ENCODE data around the gene LLGL1. TPM values are rescaled to one million over a fixed set of nuclear protein-coding genes. Genes with fewer than 3 reads are reported as not detected.

The LLGL1 gene
- total RNA-seq, 1 experiment from 2014 or later: 65.0 TPM

GRCh38 chr17:18263885-18264682 is 38.6 kb downstream of the LLGL1 start:
- Histone ChIP-seq H3K23me2 (ENCODE audit: insufficient read length, low read depth, low read length, poor library complexity, severe bottlenecking) (peaks cover 7% of the 10 kb centered on the region), H3K79me1 (ENCODE audit: insufficient read depth, low read depth, low read length, poor library complexity, severe bottlenecking) (no peaks in the 10 kb centered on the region), H3K4me1 (ENCODE audit: insufficient read depth, low read length) (no peaks in the 10 kb centered on the region), H4K8ac (replicated peaks; ENCODE audit: insufficient read length, low read depth, low read length) (no peak overlapping the region), H2BK5ac (ENCODE audit: insufficient read length, low read length) (no peak overlapping the region), H3K23ac (ENCODE audit: insufficient read length, low read depth, low read length) (no peak overlapping the region), H3K27ac (ENCODE audit: insufficient read length, low read depth, low read length) (no peak overlapping the region), H2BK12ac (ENCODE audit: insufficient read length, low read depth, low read length) (no peak overlapping the region), H3K9me3 (ENCODE audit: control insufficient read depth, low read depth, low read length) (no peaks in the 10 kb centered on the region), H4K20me1 (ENCODE audit: control insufficient read depth, insufficient read depth, insufficient read length) (no peaks in the 10 kb centered on the region), H4K91ac (ENCODE audit: insufficient read length, low read depth, low read length) (no peak overlapping the region), H3K4me2 (ENCODE audit: insufficient read depth, insufficient read length, low read length) (no peak overlapping the region), H2BK120ac (ENCODE audit: low read depth, low read length, poor library complexity, severe bottlenecking) (no peak overlapping the region), H3K18ac (ENCODE audit: insufficient read length, low read depth, low read length) (no peak overlapping the region), H3K4ac (ENCODE audit: low read depth, low read length) (no peak overlapping the region), H2AFZ (ENCODE audit: low read length) (no peak overlapping the region), H3T11ph (ENCODE audit: low read length) (no peak overlapping the region), H3K27me3 (ENCODE audit: insufficient read depth, low read length) (no peaks in the 10 kb centered on the region), H3K79me2 (ENCODE audit: insufficient read depth, low read length) (no peaks in the 10 kb centered on the region), H2AK5ac (ENCODE audit: insufficient read length, low read length) (no peak overlapping the region), H3K14ac (ENCODE audit: insufficient read depth, low read length) (no peak overlapping the region; the same call in 1 of the 2 replicates), H3K56ac (ENCODE audit: insufficient read length, low read depth, low read length) (no peak overlapping the region), H2BK20ac (ENCODE audit: low read depth, low read length, poor library complexity, severe bottlenecking) (no peak overlapping the region), H4K5ac (ENCODE audit: insufficient read length, low read depth, low read length) (no peak overlapping the region), H3K9ac (ENCODE audit: extremely low read depth, insufficient read length, low read length) (no peak overlapping the region), H2BK15ac (ENCODE audit: low read depth, low read length) (no peak overlapping the region)
- Mint-ChIP-seq H3K4me3 (no peak overlapping the region), H3K27ac (no peak overlapping the region), H3K36me3 (ENCODE audit: insufficient read depth in 1 of 3, low read depth in 3 of 3) (peaks cover 4 to 17% (median 10%) of the 10 kb centered on the region in 3 experiments), H3K4me1 (peaks cover 22 to 24% of the 10 kb centered on the region in 2 experiments), H3K9me3 (no peaks in the 10 kb centered on the region), H3K27me3 (ENCODE audit: low read depth) (no peaks in the 10 kb centered on the region; the same call in 1 of the 2 replicates)
- WGBS (ENCODE audit: extremely low coverage, insufficient read length, low lambda C conversion rate): no CpG with 5 or more reads among the region's 50 CpGs
- no peak for TF ChIP-seq CTCF (conservative IDR thresholded peaks at IDR 0.05)
- DNase-seq: peak; percentile 49

Measured in H9 (cell line).